Measurements from ENCODE around the gene CAMK2G.
"Not testable (repeated sequence)": the region's sequence is repeated elsewhere in the genome, so short reads cannot be mapped to it uniquely, and the experiment has no call there.

Gene CAMK2G

GRCh38 chr10:73840056-73840402 lies 34.3 kb downstream of the CAMK2G start:
- no peak for DNase-seq (ENCODE audit: low read depth in 3 of 3)

GRCh38 chr10:73839276-73839966 lies 34.9 kb downstream of the CAMK2G start:
- no peak for DNase-seq (ENCODE audit: low read depth in 3 of 3)

- DNase-seq (ENCODE audit: low read depth in 3 of 3): no peak
Measured at GRCh38 chr10:73838827-73839226, 35.5 kb downstream of the CAMK2G start.

- DNase-seq (ENCODE audit: low read depth in 3 of 3): no peak
Measured at GRCh38 chr10:73838008-73838567, 36.3 kb downstream of the CAMK2G start.

GRCh38 chr10:73837072-73837471 lies 37.3 kb downstream of the CAMK2G start:
- no peak for DNase-seq (ENCODE audit: low read depth in 3 of 3)

- DNase-seq (ENCODE audit: low read depth in 3 of 3): no peak
Measured at GRCh38 chr10:73836427-73836980, 37.9 kb downstream of the CAMK2G start.

- DNase-seq (ENCODE audit: low read depth in 3 of 3): not testable (repeated sequence)
Measured at GRCh38 chr10:73829090-73829489, 45.3 kb downstream of the CAMK2G start.

- no peak for DNase-seq (ENCODE audit: low read depth in 3 of 3)
Measured at GRCh38 chr10:73828161-73828560, 46.2 kb downstream of the CAMK2G start.

- no peak for DNase-seq (ENCODE audit: low read depth in 3 of 3)
Measured at GRCh38 chr10:73827346-73828089, 46.8 kb downstream of the CAMK2G start.

GRCh38 chr10:73824146-73824725 lies 50.1 kb downstream of the CAMK2G start:
- no peak for DNase-seq (ENCODE audit: low read depth in 3 of 3)

GRCh38 chr10:73823391-73823790 lies 51.0 kb downstream of the CAMK2G start:
- DNase-seq (ENCODE audit: low read depth in 3 of 3): no peak

- no peak for DNase-seq (ENCODE audit: low read depth in 3 of 3)
Measured at GRCh38 chr10:73819513-73820093, 54.8 kb downstream of the CAMK2G start.

GRCh38 chr10:73819081-73819480 lies 55.3 kb downstream of the CAMK2G start:
- no peak for DNase-seq (ENCODE audit: low read depth in 3 of 3)

- no peak for DNase-seq (ENCODE audit: low read depth in 3 of 3)
Measured at GRCh38 chr10:73818402-73818801, 56.0 kb downstream of the CAMK2G start.

GRCh38 chr10:73817826-73818225 lies 56.5 kb downstream of the CAMK2G start:
- no peak for DNase-seq (ENCODE audit: low read depth in 3 of 3)

- DNase-seq (ENCODE audit: low read depth in 3 of 3): no peak
Measured at GRCh38 chr10:73816917-73817729, 57.2 kb downstream of the CAMK2G start.

GRCh38 chr10:73815719-73816030 lies 58.7 kb downstream of the CAMK2G start:
- no peak for DNase-seq (ENCODE audit: low read depth in 3 of 3)

GRCh38 chr10:73814896-73815718 lies 59.2 kb downstream of the CAMK2G start:
- DNase-seq (ENCODE audit: low read depth in 3 of 3): no peak

- DNase-seq (ENCODE audit: low read depth in 3 of 3): no peak
Measured at GRCh38 chr10:73814276-73814895, 60.0 kb downstream of the CAMK2G start.

GRCh38 chr10:73813333-73813732 lies 61.0 kb downstream of the CAMK2G start:
- no peak for DNase-seq (ENCODE audit: low read depth in 3 of 3)
